ENCODE measurements around the gene DACT2.

Gene DACT2

GRCh38 chr6:168261234-168261633 is 58.3 kb downstream of the DACT2 start:
- DNase-seq, result no peak

DNA sequence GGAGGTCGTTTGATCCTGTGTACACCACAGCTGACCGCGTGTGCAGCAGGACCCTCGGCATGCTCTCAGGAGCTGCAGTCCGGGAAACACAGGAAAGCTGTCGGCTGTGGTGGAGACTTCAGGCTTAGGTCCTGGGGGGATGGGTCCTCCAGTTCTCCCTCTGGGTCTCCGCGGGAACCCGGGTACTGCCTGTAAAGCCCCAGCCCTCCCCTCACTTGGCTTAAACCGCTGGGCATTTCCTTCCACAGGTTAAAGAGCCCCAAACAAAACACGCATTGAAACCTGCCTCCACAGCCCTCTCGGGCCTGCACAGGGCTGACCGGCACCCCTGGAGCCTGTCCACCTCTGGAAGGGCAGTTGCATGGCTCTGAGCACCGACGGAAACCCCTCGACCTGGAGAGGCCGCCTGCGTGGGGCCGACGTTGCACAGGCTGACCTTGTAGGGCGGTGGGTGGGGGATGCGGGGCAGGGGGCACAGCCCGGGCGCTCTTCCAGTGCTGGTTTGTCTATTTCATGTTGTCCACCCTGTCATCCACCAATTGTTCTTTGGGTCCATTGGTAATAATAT is 59.1 kb downstream of the DACT2 start:
- no peak for DNase-seq

DNA sequence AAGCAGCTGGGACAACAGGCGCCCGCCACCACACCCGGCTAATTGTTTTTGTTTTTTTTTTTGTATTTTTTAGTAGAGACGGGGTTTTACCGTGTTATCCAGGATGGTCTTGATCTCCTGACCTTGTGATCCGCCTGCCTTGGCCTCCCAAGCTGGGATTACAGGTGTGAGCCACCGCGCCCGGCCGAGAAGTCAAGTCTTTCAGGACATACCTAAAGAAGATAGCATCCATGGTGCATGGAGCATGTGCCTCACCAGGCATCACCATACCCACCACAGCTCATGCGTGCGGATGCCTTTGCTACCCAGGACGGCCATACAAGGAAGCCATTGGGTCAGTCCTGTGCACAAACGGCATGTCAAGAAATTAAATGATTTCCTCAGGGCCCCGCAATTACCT is 60.8 kb downstream of the DACT2 start:
- DNase-seq, result no peak

- no peak for DNase-seq
Measured at GRCh38 chr6:168256940-168257339, 62.6 kb downstream of the DACT2 start.
